Gastrocnemius medialis (tissue), 4 donors: ENCODE data around the gene ASB1. TPM values are rescaled to one million over a fixed set of nuclear protein-coding genes. Genes with fewer than 3 reads are reported as not detected.

ENCODE experiments used
- ATAC-seq, 2 donors: fragments of 150-250 bp; one replicate each; pipeline ENCODE4 v1.9.1; 2016
- DNase-seq, 2 donors: peaks; one replicate each; pipeline ENCODE4 v3.0.0-alpha.2; 2019
- H3K27ac ChIP-seq, 4 donors: fragments of 200-600 bp; sonication (generic); 1 replicate in 1 of 4; 2 replicates in 3 of 4; pipeline ENCODE4 v1.5.1; 2016 to 2018; ENCODE audit warnings: mild to moderate bottlenecking in 2 of 4, moderate library complexity in 1 of 4
- H3K27me3 ChIP-seq, 3 donors: fragments of 200-600 bp; sonication (generic) in 2 of 3; 1 replicate in 1 of 3; 2 replicates in 2 of 3; pipeline versions ENCODE4 v1.5.1 to v1.6.0; 2016 to 2019; ENCODE audit warnings: mild to moderate bottlenecking in 1 of 3, moderate library complexity in 1 of 3
- H3K36me3 ChIP-seq, 2 donors: fragments of 200-600 bp; sonication (generic) in 1 of 2; one replicate each; pipeline ENCODE4 v1.5.1; 2017 to 2018
- H3K4me1 ChIP-seq, 2 donors: fragments of 200-600 bp; sonication (generic) in 1 of 2; one replicate each; pipeline ENCODE4 v1.5.1; 2016 to 2017; ENCODE audit warnings: mild to moderate bottlenecking in 2 of 2
- H3K4me3 ChIP-seq, 4 donors: fragments of 200-600 bp; sonication (generic) in 3 of 4; 1 replicate in 1 of 4; 2 replicates in 3 of 4; pipeline ENCODE4 v1.5.1; 2016 to 2019; ENCODE audit warnings: mild to moderate bottlenecking in 2 of 4
- H3K9me3 ChIP-seq, 3 donors: fragments of 200-600 bp; sonication (generic) in 2 of 3; 1 replicate in 1 of 3; 2 replicates in 2 of 3; pipeline ENCODE4 v1.5.1; 2016 to 2019
- CTCF ChIP-seq, 5 experiments: fragments of 450-650 bp in 3 of 5; fragments of 200-600 bp in 2 of 5; sonication (generic) in 2 of 5; IDR thresholded peaks in 4 of 5; conservative IDR thresholded peaks in 1 of 5; 1 replicate in 4 of 5; 2 replicates in 1 of 5; pipeline ENCODE4 v1.5.1; 2016 to 2019; ENCODE audit warnings: antibody characterized with exemption in 5 of 5, mild to moderate bottlenecking in 3 of 5, moderate library complexity in 3 of 5
- POLR2A ChIP-seq, 2 donors: fragments of 450-650 bp; IDR thresholded peaks; one replicate each; pipeline ENCODE4 v1.6.1; 2017; ENCODE audit warnings: antibody characterized with exemption in 2 of 2, mild to moderate bottlenecking in 2 of 2, moderate library complexity in 2 of 2
- in situ Hi-C, 4 donors: fragments of 200-750 bp; cut with MboI; loops; one replicate each; pipeline versions ENCODE4 v1.15.0 to v1.8.0; 2017; ENCODE audit warnings: low sequenced_read_pairs in 4 of 4
- intact Hi-C: fragments of 100-400 bp; cut with DNase I; formaldehyde crosslinking; loops from one replicate; pipeline ENCODE4 v1.15.1; 2023; ENCODE audit warnings: low total_unique reads
- total RNA-seq, 4 donors: library from RNA; depleted of rRNA; stranded (reverse); fragments of >200 nt; gene quantifications; one replicate each; pipeline versions ENCODE4 v1.1.0 to v1.2.3, GENCODE V29; 2016

The ASB1 gene
- total RNA-seq, 4 donors from 2014 or later, result 17.1 to 33.6 (median 26.3) TPM

- DNase-seq (no peak), ATAC-seq (no peak)
- TF ChIP-seq POLR2A (IDR thresholded peaks at IDR 0.05), result no peak
- TF ChIP-seq CTCF (IDR thresholded peaks at IDR 0.05 in 4 of 5, conservative IDR thresholded peaks at IDR 0.05 in 1 of 5), result no peak
- in situ Hi-C loops, result no loop called here
- Histone ChIP-seq H3K27me3 (peaks cover 0 to 3% (median 0%) of the 10 kb centered on the region in 3 donors), H3K4me1 (no peaks in the 10 kb centered on the region), H3K36me3 (no peaks in the 10 kb centered on the region), H3K9me3 (no peaks in the 10 kb centered on the region), H3K27ac (no peak overlapping the region), H3K4me3 (no peak overlapping the region)
- intact Hi-C loops, result no loop called here
Measured at GRCh38 chr2:238493411-238493810, 66.7 kb downstream of the ASB1 start.

GRCh38 chr2:238493880-238494572, 67.3 kb downstream of the ASB1 start:
- Histone ChIP-seq H3K4me1 (no peaks in the 10 kb centered on the region), H3K27ac (no peak overlapping the region), H3K4me3 (no peak overlapping the region), H3K27me3 (peaks cover 0 to 3% (median 0%) of the 10 kb centered on the region in 3 donors), H3K9me3 (no peaks in the 10 kb centered on the region), H3K36me3 (no peaks in the 10 kb centered on the region)
- intact Hi-C loops, result no loop called here
- no peak for ATAC-seq
- TF ChIP-seq CTCF (IDR thresholded peaks at IDR 0.05 in 4 of 5, conservative IDR thresholded peaks at IDR 0.05 in 1 of 5), result no peak
- no peak for TF ChIP-seq POLR2A (IDR thresholded peaks at IDR 0.05)
- in situ Hi-C loops, result no loop called here
- DNase-seq, result no peak

GRCh38 chr2:238494573-238494961, 67.8 kb downstream of the ASB1 start:
- DNase-seq (no peak), ATAC-seq (no peak)
- H3K4me1 ChIP-seq, result no peaks in the 10 kb centered on the region
- no peak overlapping the region for H3K27ac ChIP-seq
- H3K27me3 ChIP-seq, result peaks cover 0 to 3% (median 0%) of the 10 kb centered on the region in 3 donors
- in situ Hi-C loops (no loop called here), intact Hi-C loops (no loop called here)
- H3K4me3 ChIP-seq, result no peak overlapping the region
- H3K36me3 ChIP-seq, result no peaks in the 10 kb centered on the region
- TF ChIP-seq POLR2A (IDR thresholded peaks at IDR 0.05), result no peak
- no peak for TF ChIP-seq CTCF (IDR thresholded peaks at IDR 0.05 in 4 of 5, conservative IDR thresholded peaks at IDR 0.05 in 1 of 5)
- no peaks in the 10 kb centered on the region for H3K9me3 ChIP-seq

- no peak for DNase-seq
- Histone ChIP-seq H3K4me3 (no peak overlapping the region), H3K4me1 (no peaks in the 10 kb centered on the region), H3K36me3 (no peaks in the 10 kb centered on the region), H3K27ac (no peak overlapping the region), H3K9me3 (no peaks in the 10 kb centered on the region), H3K27me3 (peaks cover 0 to 3% (median 0%) of the 10 kb centered on the region in 3 donors)
- no peak for ATAC-seq
- intact Hi-C loops (no loop called here), in situ Hi-C loops (no loop called here)
- TF ChIP-seq POLR2A (IDR thresholded peaks at IDR 0.05) (no peak), CTCF (IDR thresholded peaks at IDR 0.05 in 4 of 5, conservative IDR thresholded peaks at IDR 0.05 in 1 of 5) (no peak)
Measured at GRCh38 chr2:238495422-238495821, 68.7 kb downstream of the ASB1 start.
